Measurements from ENCODE around the gene CALD1. TPM values are rescaled to one million over a fixed set of nuclear protein-coding genes. Genes with fewer than 3 reads are reported as not detected.

The CALD1 gene
- total RNA-seq, 4 donors from 2014 or later: 162 to 401 (median 226) TPM

DNA sequence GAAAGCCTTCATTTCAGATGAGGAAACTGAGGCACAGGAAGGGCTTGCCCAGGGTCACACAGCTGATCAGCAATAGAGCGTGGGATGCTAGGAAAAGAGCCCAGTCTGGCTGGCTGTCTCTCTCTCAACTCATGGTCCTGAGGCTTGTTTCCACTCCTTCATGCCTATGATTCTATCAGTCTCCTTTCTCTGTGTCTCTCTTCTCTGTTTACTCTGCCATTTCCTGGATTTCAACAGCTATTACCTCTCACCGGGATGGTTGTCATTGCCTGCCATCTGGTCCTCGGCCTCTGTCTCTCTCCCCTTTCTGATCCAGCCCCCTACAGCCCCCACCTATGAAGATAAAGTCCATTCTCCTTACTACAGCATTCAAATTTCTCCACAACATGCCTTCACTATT lies 113.5 kb downstream of the CALD1 start:
- no peaks in the 10 kb centered on the region for H3K9me3 ChIP-seq
- in situ Hi-C loops (cut with MboI; ENCODE audit: low pct_ligation_motif_present in 1 of 4, low pct_unique_long_range_greater_than_20kb in 1 of 4, low sequenced_read_pairs in 3 of 4) (no loop called here), intact Hi-C loops (cut with DNase I; ENCODE audit: low total_unique reads) (no loop called here)
- H3K4me3 ChIP-seq: peak overlapping the region in 2 of 4 donors; percentile 7 to 41
- peak overlapping the region; percentile 74 to 85 (median 78) for H3K27ac ChIP-seq
- no peak for DNase-seq
- WGBS, 2 donors (ENCODE audit: low coverage in 1 of 2): 27 to 34% methylated on average over 3 of the region's 3 CpGs
- peaks cover 3 to 17% (median 5%) of the 10 kb centered on the region in 4 donors for H3K4me1 ChIP-seq
- H3K27me3 ChIP-seq: peaks cover 6% of the 10 kb centered on the region
- H3K36me3 ChIP-seq: no peaks in the 10 kb centered on the region
- TF ChIP-seq POLR2AphosphoS5 (IDR thresholded peaks at IDR 0.05) (no peak), POLR2A (IDR thresholded peaks at IDR 0.05) (no peak), EP300 (IDR thresholded peaks at IDR 0.05; ENCODE audit: low read depth) (no peak)

DNA sequence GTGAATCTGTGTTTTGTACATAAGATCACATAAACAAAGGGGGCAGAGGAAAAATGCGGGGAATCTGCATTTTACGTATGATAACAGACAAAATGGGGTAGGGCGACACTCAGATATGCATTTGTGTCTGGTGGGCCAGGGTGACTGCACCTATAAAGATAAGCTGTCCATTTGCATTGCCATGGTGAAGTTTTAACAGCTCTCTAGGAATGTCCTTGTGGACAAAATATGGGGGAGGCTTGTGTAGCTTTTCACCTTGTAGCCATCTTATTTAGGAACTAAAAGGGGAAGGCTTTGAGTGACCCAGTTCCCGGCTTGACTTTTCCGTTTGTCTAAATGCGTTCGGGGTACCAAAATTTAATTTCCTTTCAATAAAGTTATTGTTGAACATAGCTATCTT lies 114.5 kb downstream of the CALD1 start:
- no peak for DNase-seq
- Histone ChIP-seq H3K27me3 (peaks cover 6% of the 10 kb centered on the region), H3K4me3 (peak overlapping the region in 1 of 4 donors; percentile 41), H3K4me1 (peaks cover 5 to 23% (median 6%) of the 10 kb centered on the region in 4 donors), H3K9me3 (no peaks in the 10 kb centered on the region), H3K27ac (peak overlapping the region; percentile 74 to 85 (median 78)), H3K36me3 (no peaks in the 10 kb centered on the region)
- intact Hi-C loops (cut with DNase I; ENCODE audit: low total_unique reads) (no loop called here), in situ Hi-C loops (cut with MboI; ENCODE audit: low pct_ligation_motif_present in 1 of 4, low pct_unique_long_range_greater_than_20kb in 1 of 4, low sequenced_read_pairs in 3 of 4) (no loop called here)
- TF ChIP-seq POLR2AphosphoS5 (IDR thresholded peaks at IDR 0.05) (no peak), POLR2A (IDR thresholded peaks at IDR 0.05) (no peak), EP300 (IDR thresholded peaks at IDR 0.05; ENCODE audit: low read depth) (no peak)
- TF ChIP-seq, protein P1, sequence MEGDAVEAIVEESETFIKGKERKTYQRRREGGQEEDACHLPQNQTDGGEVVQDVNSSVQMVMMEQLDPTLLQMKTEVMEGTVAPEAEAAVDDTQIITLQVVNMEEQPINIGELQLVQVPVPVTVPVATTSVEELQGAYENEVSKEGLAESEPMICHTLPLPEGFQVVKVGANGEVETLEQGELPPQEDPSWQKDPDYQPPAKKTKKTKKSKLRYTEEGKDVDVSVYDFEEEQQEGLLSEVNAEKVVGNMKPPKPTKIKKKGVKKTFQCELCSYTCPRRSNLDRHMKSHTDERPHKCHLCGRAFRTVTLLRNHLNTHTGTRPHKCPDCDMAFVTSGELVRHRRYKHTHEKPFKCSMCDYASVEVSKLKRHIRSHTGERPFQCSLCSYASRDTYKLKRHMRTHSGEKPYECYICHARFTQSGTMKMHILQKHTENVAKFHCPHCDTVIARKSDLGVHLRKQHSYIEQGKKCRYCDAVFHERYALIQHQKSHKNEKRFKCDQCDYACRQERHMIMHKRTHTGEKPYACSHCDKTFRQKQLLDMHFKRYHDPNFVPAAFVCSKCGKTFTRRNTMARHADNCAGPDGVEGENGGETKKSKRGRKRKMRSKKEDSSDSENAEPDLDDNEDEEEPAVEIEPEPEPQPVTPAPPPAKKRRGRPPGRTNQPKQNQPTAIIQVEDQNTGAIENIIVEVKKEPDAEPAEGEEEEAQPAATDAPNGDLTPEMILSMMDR (IDR thresholded peaks at IDR 0.05): no peak
- WGBS, 2 donors (ENCODE audit: low coverage in 1 of 2): 58 to 82% methylated on average over 7 of the region's 7 CpGs

DNA sequence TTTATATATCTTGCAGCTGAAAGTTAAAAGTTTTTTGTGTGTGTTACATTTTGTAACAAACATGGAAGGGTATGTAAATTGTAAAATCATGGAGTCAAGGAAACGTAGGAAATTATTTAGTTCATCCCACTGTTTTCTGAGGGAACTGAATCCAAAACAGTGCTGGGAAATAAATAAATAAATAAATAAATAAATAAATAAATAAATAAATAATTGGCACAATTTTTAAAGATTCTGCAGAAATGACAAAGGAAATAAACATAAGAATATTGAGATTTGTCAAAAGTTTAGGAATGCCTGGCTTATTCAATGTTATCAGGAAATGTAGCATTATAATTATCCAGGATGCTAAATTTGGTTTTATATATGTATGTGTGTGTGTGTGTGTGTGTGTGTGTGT lies 115.5 kb downstream of the CALD1 start:
- DNase-seq: no peak
- no peaks in the 10 kb centered on the region for H3K36me3 ChIP-seq
- peak overlapping the region in 3 of 4 donors; percentile 74 to 81 (median 74) for H3K27ac ChIP-seq
- H3K4me3 ChIP-seq: no peak overlapping the region
- WGBS, 2 donors (ENCODE audit: low coverage in 1 of 2): 58 to 78% methylated on average over 1 of the region's 1 CpG
- peaks cover 5 to 32% (median 8%) of the 10 kb centered on the region in 4 donors for H3K4me1 ChIP-seq
- in situ Hi-C loops (cut with MboI; ENCODE audit: low pct_ligation_motif_present in 1 of 4, low pct_unique_long_range_greater_than_20kb in 1 of 4, low sequenced_read_pairs in 3 of 4): no loop called here
- H3K9me3 ChIP-seq: no peaks in the 10 kb centered on the region
- intact Hi-C loops (cut with DNase I; ENCODE audit: low total_unique reads): no loop called here
- TF ChIP-seq POLR2A (IDR thresholded peaks at IDR 0.05) (no peak), POLR2AphosphoS5 (IDR thresholded peaks at IDR 0.05) (no peak), EP300 (IDR thresholded peaks at IDR 0.05; ENCODE audit: low read depth) (no peak)
- TF ChIP-seq, protein P1 (IDR thresholded peaks at IDR 0.05): no peak
- H3K27me3 ChIP-seq: peaks cover 6% of the 10 kb centered on the region

DNA sequence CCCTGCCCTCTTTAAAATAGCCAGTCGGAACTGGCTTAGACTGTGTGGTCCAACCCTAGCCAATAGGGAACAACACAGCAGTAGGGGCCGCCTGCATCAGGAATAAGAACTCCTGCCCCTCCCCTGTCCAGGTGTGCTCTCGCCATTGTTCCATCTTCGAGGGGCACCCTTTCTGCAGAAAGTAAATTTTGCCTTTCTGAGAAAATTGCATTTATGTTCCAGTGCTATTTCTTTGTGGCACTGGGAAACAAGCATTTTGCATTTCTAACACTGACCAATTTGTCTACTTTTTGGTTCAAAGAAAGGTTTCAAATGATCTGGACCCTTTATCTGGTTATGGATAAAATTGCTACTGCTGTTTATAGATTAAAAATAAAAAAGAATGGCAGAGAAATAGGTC lies 116.6 kb downstream of the CALD1 start:
- in situ Hi-C loops (cut with MboI; ENCODE audit: low pct_ligation_motif_present in 1 of 4, low pct_unique_long_range_greater_than_20kb in 1 of 4, low sequenced_read_pairs in 3 of 4): no loop called here
- TF ChIP-seq POLR2A (IDR thresholded peaks at IDR 0.05): no peak
- TF ChIP-seq POLR2AphosphoS5 (IDR thresholded peaks at IDR 0.05): no peak
- TF ChIP-seq EP300 (IDR thresholded peaks at IDR 0.05; ENCODE audit: low read depth): no peak
- TF ChIP-seq, protein P1 (IDR thresholded peaks at IDR 0.05): no peak

DNA sequence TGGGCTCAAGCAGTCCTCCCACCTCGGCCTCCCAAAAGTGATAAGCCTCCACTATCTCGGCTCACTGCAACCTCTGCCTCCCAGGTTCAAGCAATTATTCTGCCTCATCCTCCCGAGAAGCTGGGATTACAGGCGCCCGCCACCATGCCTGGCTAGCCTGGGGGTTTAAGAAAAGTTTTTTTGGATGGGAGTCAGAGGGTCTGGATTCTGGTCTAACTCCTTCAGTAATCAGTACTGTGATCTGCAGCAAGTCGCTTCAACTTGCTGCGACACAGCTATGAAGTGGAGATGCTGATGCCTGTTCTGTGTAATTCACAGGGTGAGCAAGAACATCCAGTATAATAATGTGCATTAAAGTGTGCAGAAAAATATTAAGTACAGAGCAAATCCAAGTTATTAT lies 118.5 kb downstream of the CALD1 start:
- no peak for DNase-seq
- in situ Hi-C loops (cut with MboI; ENCODE audit: low pct_ligation_motif_present in 1 of 4, low pct_unique_long_range_greater_than_20kb in 1 of 4, low sequenced_read_pairs in 3 of 4) (no loop called here), intact Hi-C loops (cut with DNase I; ENCODE audit: low total_unique reads) (no loop called here)
- no peak overlapping the region for H3K27ac ChIP-seq
- no peak overlapping the region for H3K4me3 ChIP-seq
- WGBS, 2 donors (ENCODE audit: low coverage in 1 of 2): 94 to 96% methylated on average over 4 to 7 of the region's 7 CpGs
- no peak for TF ChIP-seq POLR2AphosphoS5 (IDR thresholded peaks at IDR 0.05)
- no peak for TF ChIP-seq POLR2A (IDR thresholded peaks at IDR 0.05)
- TF ChIP-seq EP300 (IDR thresholded peaks at IDR 0.05; ENCODE audit: low read depth): no peak
- TF ChIP-seq, protein P1 (IDR thresholded peaks at IDR 0.05): no peak
- H3K27me3 ChIP-seq: peaks cover under 1% of the 10 kb centered on the region
- H3K36me3 ChIP-seq: no peaks in the 10 kb centered on the region
- H3K4me1 ChIP-seq: peaks cover 13 to 48% (median 14%) of the 10 kb centered on the region in 4 donors
- H3K9me3 ChIP-seq: no peaks in the 10 kb centered on the region

More for the DNA sequence above, 116.6 kb downstream of the CALD1 start:
- 87% methylated on average over 4 of the region's 4 CpGs; no CpG with 5 or more reads in 1 of the 2 donors for WGBS, 2 donors (ENCODE audit: low coverage in 1 of 2)
- H3K27me3 ChIP-seq: peaks cover 4% of the 10 kb centered on the region
- H3K4me1 ChIP-seq: peaks cover 5 to 32% (median 13%) of the 10 kb centered on the region in 4 donors
- H3K36me3 ChIP-seq: no peaks in the 10 kb centered on the region
- H3K9me3 ChIP-seq: no peaks in the 10 kb centered on the region
- DNase-seq: no peak
- H3K27ac ChIP-seq: no peak overlapping the region
- intact Hi-C loops (cut with DNase I; ENCODE audit: low total_unique reads): no loop called here
- no peak overlapping the region for H3K4me3 ChIP-seq
